GM12873 (cell line): ENCODE results near the gene SRRM3.

ENCODE experiments used
- TF ChIP-seq, protein P1 (sequence below): IDR thresholded peaks from 2 replicates; pipeline ENCODE4 v1.5.1; 2012; ENCODE audit warnings: low read depth, mild to moderate bottlenecking, moderate library complexity, low read length, control low read depth; ENCODE audit not compliant: insufficient read depth; ENCODE audit errors: missing control alignments

The SRRM3 gene

DNA sequence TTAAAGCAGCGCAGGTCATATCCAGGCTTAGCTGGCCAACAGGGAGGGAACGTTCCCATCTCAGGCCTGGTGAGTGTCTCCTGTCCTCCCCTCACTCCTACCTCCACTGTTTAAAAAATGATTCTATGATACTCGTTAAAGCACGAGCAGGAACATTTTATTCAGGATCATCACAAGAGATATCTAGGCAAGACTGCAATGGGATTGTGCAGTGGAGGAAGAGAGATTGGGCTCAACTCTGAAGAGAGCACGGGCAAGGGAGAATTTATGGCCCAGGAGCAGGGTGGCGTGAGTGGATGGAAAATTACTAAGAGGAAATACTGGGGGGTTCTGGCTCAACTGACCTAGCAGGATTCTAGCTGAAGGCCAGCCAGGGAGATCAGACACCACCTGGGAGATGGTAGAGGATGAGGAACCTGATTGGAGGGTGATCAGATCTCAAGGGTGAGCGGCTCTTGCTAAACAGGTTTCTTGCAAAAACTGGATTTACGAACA, 91.8 kb downstream of the SRRM3 start:
- TF ChIP-seq, protein P1, sequence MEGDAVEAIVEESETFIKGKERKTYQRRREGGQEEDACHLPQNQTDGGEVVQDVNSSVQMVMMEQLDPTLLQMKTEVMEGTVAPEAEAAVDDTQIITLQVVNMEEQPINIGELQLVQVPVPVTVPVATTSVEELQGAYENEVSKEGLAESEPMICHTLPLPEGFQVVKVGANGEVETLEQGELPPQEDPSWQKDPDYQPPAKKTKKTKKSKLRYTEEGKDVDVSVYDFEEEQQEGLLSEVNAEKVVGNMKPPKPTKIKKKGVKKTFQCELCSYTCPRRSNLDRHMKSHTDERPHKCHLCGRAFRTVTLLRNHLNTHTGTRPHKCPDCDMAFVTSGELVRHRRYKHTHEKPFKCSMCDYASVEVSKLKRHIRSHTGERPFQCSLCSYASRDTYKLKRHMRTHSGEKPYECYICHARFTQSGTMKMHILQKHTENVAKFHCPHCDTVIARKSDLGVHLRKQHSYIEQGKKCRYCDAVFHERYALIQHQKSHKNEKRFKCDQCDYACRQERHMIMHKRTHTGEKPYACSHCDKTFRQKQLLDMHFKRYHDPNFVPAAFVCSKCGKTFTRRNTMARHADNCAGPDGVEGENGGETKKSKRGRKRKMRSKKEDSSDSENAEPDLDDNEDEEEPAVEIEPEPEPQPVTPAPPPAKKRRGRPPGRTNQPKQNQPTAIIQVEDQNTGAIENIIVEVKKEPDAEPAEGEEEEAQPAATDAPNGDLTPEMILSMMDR: no peak

DNA sequence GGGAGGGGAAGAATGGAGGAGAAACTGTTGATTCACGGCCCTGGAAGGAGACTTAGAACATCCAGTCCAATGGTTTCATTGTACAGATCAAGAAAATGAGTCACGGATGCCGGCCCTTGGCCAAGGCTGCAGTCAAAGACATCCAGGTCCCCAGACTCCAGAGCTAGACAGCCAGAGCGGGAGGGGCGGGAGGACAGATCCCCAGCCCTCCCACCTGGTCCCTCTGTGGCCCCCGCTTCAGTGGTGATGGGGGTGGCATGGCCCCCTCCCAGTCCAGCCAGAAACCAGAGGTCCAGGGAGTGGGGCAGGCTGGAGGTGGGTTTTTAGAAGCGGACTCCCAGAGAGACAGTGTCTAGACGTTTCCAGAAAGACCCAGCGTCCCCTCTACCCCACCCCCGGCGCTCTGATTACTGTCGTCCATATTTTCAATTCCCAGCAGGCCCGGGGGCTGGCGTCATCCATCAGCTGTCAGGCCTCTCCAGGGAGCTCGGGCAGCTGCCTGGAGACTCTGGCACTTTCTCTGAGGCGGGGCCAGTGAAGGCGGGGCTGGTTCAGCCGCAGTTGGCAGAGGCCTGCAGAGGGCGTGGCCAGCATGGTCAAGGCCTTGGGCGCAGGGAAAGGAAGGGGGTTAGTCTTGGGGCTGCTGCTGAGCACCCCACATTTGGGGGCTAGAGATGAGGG, 92.8 kb downstream of the SRRM3 start:
- TF ChIP-seq, protein P1: no peak

DNA sequence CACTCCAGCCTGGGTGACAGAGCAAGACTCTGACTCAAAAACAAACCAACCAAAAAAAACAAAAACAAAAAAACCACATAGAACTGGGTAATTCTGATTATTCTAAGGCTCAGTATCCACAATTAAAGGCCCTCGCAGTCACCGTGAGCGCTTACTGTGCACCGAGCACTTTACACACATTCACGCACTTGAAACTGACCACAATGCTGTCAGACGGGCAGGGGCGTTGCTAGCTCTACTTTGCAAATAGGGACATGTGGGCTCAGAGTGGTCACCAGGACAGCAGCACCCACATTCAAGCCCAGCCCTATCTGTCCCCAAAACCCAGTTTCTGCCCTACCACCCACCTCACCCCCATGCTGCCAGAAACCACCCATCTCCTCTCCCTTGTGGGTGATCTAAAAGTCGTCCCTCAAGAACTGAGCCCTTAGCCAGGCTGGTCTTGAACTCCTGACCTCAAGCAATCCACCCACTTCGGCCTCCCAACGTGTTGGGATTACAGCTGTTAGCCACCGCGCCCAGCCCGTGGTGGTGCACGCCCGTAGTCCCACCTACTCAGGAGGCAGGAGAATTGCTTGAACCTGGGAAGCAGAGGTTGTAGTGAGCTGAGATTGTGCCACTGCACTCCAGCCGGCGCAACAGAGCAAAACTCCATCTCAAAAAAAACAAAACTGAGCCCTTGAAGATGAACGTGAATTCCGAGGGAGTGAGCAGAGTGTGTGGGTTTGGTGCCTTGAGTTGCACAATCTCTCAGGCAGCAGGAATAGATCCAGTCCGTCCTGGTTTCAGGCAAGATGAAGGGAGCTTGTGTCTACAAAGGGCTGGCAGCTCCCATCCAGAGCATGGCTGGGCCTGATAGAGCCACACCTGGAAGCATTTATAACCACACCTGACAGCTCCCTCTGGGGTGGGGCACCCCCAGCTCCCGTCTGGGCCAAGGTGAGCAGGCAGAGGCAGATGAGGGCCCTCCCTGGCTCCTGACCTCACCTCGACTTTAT, 95.3 kb downstream of the SRRM3 start:
- TF ChIP-seq, protein P1: no peak

DNA sequence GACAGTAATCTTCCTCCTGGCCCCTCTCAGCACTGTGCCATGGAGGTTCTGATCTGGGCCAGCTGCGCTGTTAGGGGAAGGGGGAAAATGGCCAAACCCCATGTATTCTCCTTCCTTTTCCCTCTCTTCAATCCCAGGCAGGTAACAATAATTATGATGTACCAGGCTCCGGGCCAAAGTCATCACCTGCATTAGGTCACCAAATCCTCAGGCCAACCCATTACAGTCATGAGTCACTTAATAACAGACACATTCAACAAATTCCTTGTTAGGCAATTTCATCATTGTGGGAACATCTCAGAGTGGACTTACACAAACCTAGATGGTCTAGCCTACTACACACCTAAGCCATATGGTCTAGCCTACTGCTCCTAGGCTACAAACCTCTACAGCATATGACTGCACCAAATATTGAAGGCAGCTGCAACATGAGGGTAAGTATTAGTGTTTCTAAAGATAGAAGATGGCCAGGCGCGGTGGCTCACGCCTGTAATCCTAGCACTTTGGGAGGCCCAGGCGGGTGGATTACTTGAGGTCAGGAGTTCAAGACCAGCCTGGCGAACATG, 98.6 kb downstream of the SRRM3 start:
- TF ChIP-seq, protein P1: no peak

DNA sequence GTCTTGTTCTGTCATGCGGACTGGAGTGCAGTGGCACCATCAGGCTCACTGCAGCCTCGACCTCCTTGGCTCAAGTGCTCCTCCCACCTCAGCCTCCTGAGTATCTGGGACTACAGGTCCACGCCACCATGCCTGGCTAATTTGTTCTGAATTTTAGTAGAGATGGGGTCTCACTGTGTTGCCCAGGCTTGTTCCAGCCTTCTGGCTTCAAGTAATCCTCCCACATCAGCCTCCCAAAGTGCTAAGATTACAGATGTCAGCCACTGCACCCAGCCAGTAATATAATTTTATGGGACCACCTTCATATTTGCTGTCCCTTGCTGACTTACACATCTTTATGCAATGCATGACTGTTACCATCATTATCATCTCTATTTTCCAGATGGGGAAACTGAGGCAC, 99.3 kb downstream of the SRRM3 start:
- TF ChIP-seq, protein P1: no peak

DNA sequence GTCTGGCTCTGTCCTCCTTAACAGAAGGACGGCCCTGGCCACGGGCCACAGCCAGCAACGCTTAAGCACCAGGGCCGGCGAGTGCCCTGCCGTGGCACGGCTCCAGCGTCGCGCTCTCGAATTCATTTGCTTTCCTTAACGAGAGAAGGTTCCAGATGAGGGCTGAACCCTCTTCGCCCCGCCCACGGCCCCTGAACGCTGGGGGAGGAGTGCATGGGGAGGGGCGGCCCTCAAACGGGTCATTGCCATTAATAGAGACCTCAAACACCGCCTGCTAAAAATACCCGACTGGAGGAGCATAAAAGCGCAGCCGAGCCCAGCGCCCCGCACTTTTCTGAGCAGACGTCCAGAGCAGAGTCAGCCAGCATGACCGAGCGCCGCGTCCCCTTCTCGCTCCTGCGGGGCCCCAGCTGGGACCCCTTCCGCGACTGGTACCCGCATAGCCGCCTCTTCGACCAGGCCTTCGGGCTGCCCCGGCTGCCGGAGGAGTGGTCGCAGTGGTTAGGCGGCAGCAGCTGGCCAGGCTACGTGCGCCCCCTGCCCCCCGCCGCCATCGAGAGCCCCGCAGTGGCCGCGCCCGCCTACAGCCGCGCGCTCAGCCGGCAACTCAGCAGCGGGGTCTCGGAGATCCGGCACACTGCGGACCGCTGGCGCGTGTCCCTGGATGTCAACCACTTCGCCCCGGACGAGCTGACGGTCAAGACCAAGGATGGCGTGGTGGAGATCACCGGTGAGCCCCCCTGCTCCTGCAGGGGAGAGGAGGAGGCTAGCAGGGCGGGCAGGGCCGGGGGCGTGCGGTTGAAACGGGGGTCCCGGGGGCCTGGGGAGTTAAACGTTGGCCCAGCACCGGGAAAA, 100.9 kb downstream of the SRRM3 start, which contains the start of gene HSPB1:
HSPB1 (plus strand) TSS at position 327 of the 855 bp plus-strand sequence; CDS start at position 367, 40 bp downstream.
- TF ChIP-seq, protein P1: no peak
